ENCODE data around the gene IFRD2.

GRCh38 chr3:50287262-50287661 is 5.0 kb downstream of the IFRD2 start:
- TF ChIP-seq CTCF (conservative IDR thresholded peaks at IDR 0.05) (no peak), ZFX (IDR thresholded peaks at IDR 0.05) (no peak)
